BE2C (cell line): ENCODE measurements around the gene ZFP62.

Experiments used
- DNase-seq: peaks from one replicate; pipeline ENCODE4 v3.0.0-alpha.2; 2020
- H3K27me3 ChIP-seq: fragments of 250-450 bp; sonication (Bioruptor Pico); 2 replicates; pipeline ENCODE4 v1.5.1; 2020; ENCODE audit warnings: mild to moderate bottlenecking
- H3K36me3 ChIP-seq: fragments of 250-450 bp; sonication (Bioruptor Pico); 2 replicates; pipeline ENCODE4 v1.5.1; 2020; ENCODE audit warnings: mild to moderate bottlenecking
- H3K4me1 ChIP-seq: fragments of 250-450 bp; sonication (Bioruptor Pico); 2 replicates; pipeline ENCODE4 v1.5.1; 2020
- H3K4me3 ChIP-seq: 2 replicates; pipeline ENCODE4 v1.5.1; 2011; ENCODE audit warnings: low read depth, low read length
- H3K9me3 ChIP-seq: fragments of 250-450 bp; sonication (Bioruptor Pico); 2 replicates; pipeline ENCODE4 v1.5.1; 2020
- CTCF ChIP-seq: IDR thresholded peaks from 2 replicates; pipeline ENCODE4 v1.5.1; 2012; ENCODE audit warnings: mild to moderate bottlenecking, low read depth, low read length

Gene ZFP62

DNA sequence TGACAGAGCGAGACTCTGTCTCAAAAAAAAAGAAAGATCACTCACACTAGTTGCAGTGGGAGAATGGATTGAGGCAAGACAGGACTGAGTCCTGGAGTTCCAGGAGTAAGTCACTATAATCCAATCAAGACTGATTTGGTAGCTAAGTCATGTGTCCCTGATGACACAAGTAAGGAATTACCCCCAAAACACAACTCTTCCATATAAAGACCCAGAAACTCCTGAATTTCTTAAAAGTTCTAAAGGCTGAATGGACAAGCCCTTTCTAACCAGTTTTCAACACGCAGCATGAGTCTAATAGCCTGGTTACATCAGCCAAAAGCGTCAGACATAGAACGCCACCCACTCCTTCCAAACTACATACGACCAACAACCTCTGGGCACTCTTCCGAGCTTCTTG lies 2.5 kb downstream of the ZFP62 start:
- DNase-seq, result no peak
- H3K4me1 ChIP-seq, result no peaks in the 10 kb centered on the region
- peaks cover 2% of the 10 kb centered on the region for H3K36me3 ChIP-seq
- no peak for TF ChIP-seq CTCF
- H3K4me3 ChIP-seq, result no peak overlapping the region
- no peaks in the 10 kb centered on the region; the same call in 1 of the 2 replicates for H3K27me3 ChIP-seq
- no peaks in the 10 kb centered on the region; the same call in 1 of the 2 replicates for H3K9me3 ChIP-seq

GRCh38 chr5:180853848-180854176 lies 7.3 kb downstream of the ZFP62 start:
- Histone ChIP-seq H3K4me3 (no peak overlapping the region), H3K36me3 (peaks cover 32% of the 10 kb centered on the region), H3K4me1 (no peaks in the 10 kb centered on the region), H3K9me3 (peaks cover 4% of the 10 kb centered on the region; the same call in 1 of the 2 replicates), H3K27me3 (no peaks in the 10 kb centered on the region; the same call in 1 of the 2 replicates)
- no peak for DNase-seq
- no peak for TF ChIP-seq CTCF

- Histone ChIP-seq H3K27me3 (no peaks in the 10 kb centered on the region; the same call in 1 of the 2 replicates), H3K4me1 (no peaks in the 10 kb centered on the region), H3K36me3 (peaks cover 33% of the 10 kb centered on the region), H3K4me3 (no peak overlapping the region), H3K9me3 (peaks cover 4% of the 10 kb centered on the region; the same call in 1 of the 2 replicates)
- DNase-seq, result no peak
- no peak for TF ChIP-seq CTCF
Observed at GRCh38 chr5:180853121-180853847, 7.8 kb downstream of the ZFP62 start.

- H3K4me3 ChIP-seq, result no peak overlapping the region
- peaks cover 4% of the 10 kb centered on the region; the same call in 1 of the 2 replicates for H3K9me3 ChIP-seq
- H3K4me1 ChIP-seq, result no peaks in the 10 kb centered on the region
- TF ChIP-seq CTCF, result no peak
- H3K27me3 ChIP-seq, result no peaks in the 10 kb centered on the region; the same call in 1 of the 2 replicates
- DNase-seq, result no peak
- H3K36me3 ChIP-seq, result peaks cover 33% of the 10 kb centered on the region
Observed at GRCh38 chr5:180852495-180852894, 8.6 kb downstream of the ZFP62 start.

GRCh38 chr5:180850434-180851078 lies 10.5 kb downstream of the ZFP62 start:
- Histone ChIP-seq H3K4me1 (no peaks in the 10 kb centered on the region), H3K4me3 (no peak overlapping the region), H3K27me3 (no peaks in the 10 kb centered on the region; the same call in 1 of the 2 replicates), H3K36me3 (peaks cover 33% of the 10 kb centered on the region), H3K9me3 (peaks cover 4% of the 10 kb centered on the region; the same call in 1 of the 2 replicates)
- TF ChIP-seq CTCF, result no peak
- no peak for DNase-seq

DNA sequence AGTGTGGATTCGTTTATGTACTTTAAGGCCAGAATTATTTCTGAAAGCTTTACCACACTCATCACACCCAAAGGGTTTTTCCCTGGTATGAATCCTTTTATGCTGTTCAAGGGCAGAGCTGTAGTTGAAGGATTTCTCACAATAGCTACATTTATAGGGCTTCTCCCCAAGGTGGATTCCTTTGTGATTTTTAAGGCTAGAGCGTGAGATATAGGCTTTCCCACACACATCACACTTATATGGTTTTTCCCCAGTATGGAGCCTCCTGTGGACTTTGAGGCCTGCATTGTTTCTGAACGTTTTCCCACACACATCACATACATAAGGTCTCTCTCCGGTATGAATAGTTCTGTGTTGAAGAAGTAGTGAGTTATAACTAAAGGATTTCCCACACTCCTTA lies 11.2 kb downstream of the ZFP62 start:
- TF ChIP-seq CTCF, result no peak
- H3K9me3 ChIP-seq, result peaks cover 4% of the 10 kb centered on the region; the same call in 1 of the 2 replicates
- no peaks in the 10 kb centered on the region for H3K4me1 ChIP-seq
- H3K36me3 ChIP-seq, result peaks cover 33% of the 10 kb centered on the region
- no peak for DNase-seq
- no peak overlapping the region for H3K4me3 ChIP-seq
- H3K27me3 ChIP-seq, result no peaks in the 10 kb centered on the region
